Liver (tissue), 3 donors: ENCODE measurements around the gene TRIO.

Source experiments
- FOXA1 ChIP-seq: IDR thresholded peaks from 2 replicates; pipeline ENCODE4 v1.6.1; 2016; ENCODE audit warnings: antibody characterized with exemption
- FOXA2 ChIP-seq: IDR thresholded peaks from 2 replicates; pipeline ENCODE4 v1.6.1; 2016; ENCODE audit warnings: antibody characterized with exemption
- HNF4A ChIP-seq, 2 donors: conservative IDR thresholded peaks; 2 replicates each; pipeline ENCODE4 v1.6.1; 2016; ENCODE audit warnings: antibody characterized with exemption in 2 of 2, mild to moderate bottlenecking in 2 of 2
- HNF4G ChIP-seq: IDR thresholded peaks from 2 replicates; pipeline ENCODE4 v1.6.1; 2016; ENCODE audit warnings: antibody characterized with exemption
- JUND ChIP-seq, 2 donors: IDR thresholded peaks; 2 replicates each; pipeline ENCODE4 v1.6.1; 2016; ENCODE audit warnings: antibody characterized with exemption in 2 of 2
- RAD21 ChIP-seq, 2 donors: IDR thresholded peaks; 2 replicates each; pipeline ENCODE4 v1.6.1; 2016; ENCODE audit warnings: antibody characterized with exemption in 2 of 2, mild to moderate bottlenecking in 2 of 2
- SP1 ChIP-seq: IDR thresholded peaks from 2 replicates; pipeline ENCODE4 v1.6.1; 2018; ENCODE audit warnings: antibody characterized with exemption, mild to moderate bottlenecking
- TAF1 ChIP-seq: conservative IDR thresholded peaks from 2 replicates; pipeline ENCODE4 v1.6.1; 2016; ENCODE audit warnings: antibody characterized with exemption, mild to moderate bottlenecking
- YY1 ChIP-seq: IDR thresholded peaks from 2 replicates; pipeline ENCODE4 v1.6.1; 2016; ENCODE audit warnings: antibody characterized with exemption, mild to moderate bottlenecking
- ZBTB33 ChIP-seq: IDR thresholded peaks from 2 replicates; pipeline ENCODE4 v1.6.1; 2016; ENCODE audit warnings: antibody characterized with exemption
- TF ChIP-seq, protein P1 (sequence below): IDR thresholded peaks from 2 replicates; pipeline ENCODE4 v1.6.1; 2016; ENCODE audit warnings: antibody characterized with exemption, mild to moderate bottlenecking
- TF ChIP-seq, protein P2 (sequence below): fragments of 150-350 bp; IDR thresholded peaks from 2 replicates; pipeline ENCODE4 v1.5.1; 2017; ENCODE audit warnings: improper control_type of control experiment, low read depth, low read length; ENCODE audit not compliant: missing input control
- TF ChIP-seq, protein P3 (sequence below): IDR thresholded peaks from 2 replicates; pipeline ENCODE4 v1.6.1; 2016; ENCODE audit warnings: antibody characterized with exemption
- TF ChIP-seq, protein P4 (sequence below): IDR thresholded peaks from 2 replicates; pipeline ENCODE4 v1.6.1; 2016; ENCODE audit warnings: antibody characterized with exemption
- donor health status: healthy.
- donor health status: healthy.

GRCh38 chr5:14400085-14400484 is 256.9 kb downstream of the TRIO start:
- no peak for TF ChIP-seq SP1
- TF ChIP-seq YY1: no peak
- TF ChIP-seq, protein P1, sequence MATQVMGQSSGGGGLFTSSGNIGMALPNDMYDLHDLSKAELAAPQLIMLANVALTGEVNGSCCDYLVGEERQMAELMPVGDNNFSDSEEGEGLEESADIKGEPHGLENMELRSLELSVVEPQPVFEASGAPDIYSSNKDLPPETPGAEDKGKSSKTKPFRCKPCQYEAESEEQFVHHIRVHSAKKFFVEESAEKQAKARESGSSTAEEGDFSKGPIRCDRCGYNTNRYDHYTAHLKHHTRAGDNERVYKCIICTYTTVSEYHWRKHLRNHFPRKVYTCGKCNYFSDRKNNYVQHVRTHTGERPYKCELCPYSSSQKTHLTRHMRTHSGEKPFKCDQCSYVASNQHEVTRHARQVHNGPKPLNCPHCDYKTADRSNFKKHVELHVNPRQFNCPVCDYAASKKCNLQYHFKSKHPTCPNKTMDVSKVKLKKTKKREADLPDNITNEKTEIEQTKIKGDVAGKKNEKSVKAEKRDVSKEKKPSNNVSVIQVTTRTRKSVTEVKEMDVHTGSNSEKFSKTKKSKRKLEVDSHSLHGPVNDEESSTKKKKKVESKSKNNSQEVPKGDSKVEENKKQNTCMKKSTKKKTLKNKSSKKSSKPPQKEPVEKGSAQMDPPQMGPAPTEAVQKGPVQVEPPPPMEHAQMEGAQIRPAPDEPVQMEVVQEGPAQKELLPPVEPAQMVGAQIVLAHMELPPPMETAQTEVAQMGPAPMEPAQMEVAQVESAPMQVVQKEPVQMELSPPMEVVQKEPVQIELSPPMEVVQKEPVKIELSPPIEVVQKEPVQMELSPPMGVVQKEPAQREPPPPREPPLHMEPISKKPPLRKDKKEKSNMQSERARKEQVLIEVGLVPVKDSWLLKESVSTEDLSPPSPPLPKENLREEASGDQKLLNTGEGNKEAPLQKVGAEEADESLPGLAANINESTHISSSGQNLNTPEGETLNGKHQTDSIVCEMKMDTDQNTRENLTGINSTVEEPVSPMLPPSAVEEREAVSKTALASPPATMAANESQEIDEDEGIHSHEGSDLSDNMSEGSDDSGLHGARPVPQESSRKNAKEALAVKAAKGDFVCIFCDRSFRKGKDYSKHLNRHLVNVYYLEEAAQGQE: no peak
- TF ChIP-seq, protein P2, sequence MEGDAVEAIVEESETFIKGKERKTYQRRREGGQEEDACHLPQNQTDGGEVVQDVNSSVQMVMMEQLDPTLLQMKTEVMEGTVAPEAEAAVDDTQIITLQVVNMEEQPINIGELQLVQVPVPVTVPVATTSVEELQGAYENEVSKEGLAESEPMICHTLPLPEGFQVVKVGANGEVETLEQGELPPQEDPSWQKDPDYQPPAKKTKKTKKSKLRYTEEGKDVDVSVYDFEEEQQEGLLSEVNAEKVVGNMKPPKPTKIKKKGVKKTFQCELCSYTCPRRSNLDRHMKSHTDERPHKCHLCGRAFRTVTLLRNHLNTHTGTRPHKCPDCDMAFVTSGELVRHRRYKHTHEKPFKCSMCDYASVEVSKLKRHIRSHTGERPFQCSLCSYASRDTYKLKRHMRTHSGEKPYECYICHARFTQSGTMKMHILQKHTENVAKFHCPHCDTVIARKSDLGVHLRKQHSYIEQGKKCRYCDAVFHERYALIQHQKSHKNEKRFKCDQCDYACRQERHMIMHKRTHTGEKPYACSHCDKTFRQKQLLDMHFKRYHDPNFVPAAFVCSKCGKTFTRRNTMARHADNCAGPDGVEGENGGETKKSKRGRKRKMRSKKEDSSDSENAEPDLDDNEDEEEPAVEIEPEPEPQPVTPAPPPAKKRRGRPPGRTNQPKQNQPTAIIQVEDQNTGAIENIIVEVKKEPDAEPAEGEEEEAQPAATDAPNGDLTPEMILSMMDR: no peak
- TF ChIP-seq FOXA1: no peak
- TF ChIP-seq RAD21 (IDR thresholded peaks at IDR 0.05): no peak
- TF ChIP-seq HNF4G: no peak
- no peak for TF ChIP-seq JUND (IDR thresholded peaks at IDR 0.05)
- TF ChIP-seq TAF1: no peak
- TF ChIP-seq, protein P3, sequence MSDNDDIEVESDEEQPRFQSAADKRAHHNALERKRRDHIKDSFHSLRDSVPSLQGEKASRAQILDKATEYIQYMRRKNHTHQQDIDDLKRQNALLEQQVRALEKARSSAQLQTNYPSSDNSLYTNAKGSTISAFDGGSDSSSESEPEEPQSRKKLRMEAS: no peak
- TF ChIP-seq HNF4A (conservative IDR thresholded peaks at IDR 0.05): no peak
- TF ChIP-seq FOXA2: no peak
- TF ChIP-seq, protein P4, sequence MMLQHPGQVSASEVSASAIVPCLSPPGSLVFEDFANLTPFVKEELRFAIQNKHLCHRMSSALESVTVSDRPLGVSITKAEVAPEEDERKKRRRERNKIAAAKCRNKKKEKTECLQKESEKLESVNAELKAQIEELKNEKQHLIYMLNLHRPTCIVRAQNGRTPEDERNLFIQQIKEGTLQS: no peak
- no peak for TF ChIP-seq ZBTB33
